ENCODE results near the gene FST.
A peak's percentile ranks its signal among the peaks of the same experiment; 100 is the strongest.

The FST gene

GRCh38 chr5:53481159-53481886 is 894 bp downstream of the FST start:
- Mint-ChIP-seq H3K27ac (no peak overlapping the region), H3K27me3 (peaks cover 69% of the 10 kb centered on the region), H3K9me3 (no peaks in the 10 kb centered on the region), H3K4me1 (peaks cover 27% of the 10 kb centered on the region), H3K36me3 (ENCODE audit: low read depth) (no peaks in the 10 kb centered on the region), H3K4me3 (peak overlapping the region; percentile 91)
- no peak for ATAC-seq
- DNase-seq = no peak

- Mint-ChIP-seq H3K9me3 (no peaks in the 10 kb centered on the region), H3K4me1 (peaks cover 27% of the 10 kb centered on the region), H3K27me3 (peaks cover 63% of the 10 kb centered on the region), H3K36me3 (ENCODE audit: low read depth) (no peaks in the 10 kb centered on the region), H3K4me3 (peak overlapping the region; percentile 91), H3K27ac (peak overlapping the region; percentile 72)
- peak; percentile 69 for DNase-seq
- ATAC-seq = peak; percentile 59
Observed at GRCh38 chr5:53481887-53482716, 1.7 kb downstream of the FST start.

- H3K9me3 Mint-ChIP-seq = no peaks in the 10 kb centered on the region
Observed at GRCh38 chr5:53482717-53483638, 2.5 kb downstream of the FST start.

GRCh38 chr5:53487436-53487835 is 7.0 kb downstream of the FST start:
- Mint-ChIP-seq H3K4me1 (peaks cover 3% of the 10 kb centered on the region), H3K36me3 (ENCODE audit: low read depth) (no peaks in the 10 kb centered on the region), H3K27me3 (peaks cover 30% of the 10 kb centered on the region), H3K4me3 (no peak overlapping the region), H3K9me3 (no peaks in the 10 kb centered on the region), H3K27ac (no peak overlapping the region)
- ATAC-seq = no peak
- no peak for DNase-seq

More at GRCh38 chr5:53482717-53483638, 2.5 kb downstream of the FST start:
- peak; percentile 37 for ATAC-seq
- Mint-ChIP-seq H3K4me1 (peaks cover 27% of the 10 kb centered on the region), H3K36me3 (ENCODE audit: low read depth) (no peaks in the 10 kb centered on the region), H3K27me3 (peaks cover 57% of the 10 kb centered on the region), H3K4me3 (peak overlapping the region; percentile 91), H3K27ac (peak overlapping the region; percentile 72)
- DNase-seq = peak; percentile 25

GRCh38 chr5:53488195-53488722 is 7.8 kb downstream of the FST start:
- ATAC-seq (no peak), DNase-seq (no peak)
- H3K27ac Mint-ChIP-seq = no peak overlapping the region
- peaks cover 23% of the 10 kb centered on the region for H3K27me3 Mint-ChIP-seq
- no peak overlapping the region for H3K4me3 Mint-ChIP-seq
- H3K4me1 Mint-ChIP-seq = no peaks in the 10 kb centered on the region
- H3K36me3 Mint-ChIP-seq (ENCODE audit: low read depth) = no peaks in the 10 kb centered on the region
- H3K9me3 Mint-ChIP-seq = no peaks in the 10 kb centered on the region

- DNase-seq (no peak), ATAC-seq (no peak)
- no peak overlapping the region for H3K27ac Mint-ChIP-seq
- peaks cover 8% of the 10 kb centered on the region for H3K9me3 Mint-ChIP-seq
- no peaks in the 10 kb centered on the region for H3K4me1 Mint-ChIP-seq
- H3K27me3 Mint-ChIP-seq = peaks cover 23% of the 10 kb centered on the region
- no peak overlapping the region for H3K4me3 Mint-ChIP-seq
- H3K36me3 Mint-ChIP-seq (ENCODE audit: low read depth) = no peaks in the 10 kb centered on the region
Observed at GRCh38 chr5:53490747-53491146, 10.3 kb downstream of the FST start.

- Mint-ChIP-seq H3K9me3 (no peaks in the 10 kb centered on the region), H3K4me1 (no peaks in the 10 kb centered on the region), H3K4me3 (no peak overlapping the region), H3K27ac (no peak overlapping the region), H3K27me3 (peaks cover 19% of the 10 kb centered on the region), H3K36me3 (ENCODE audit: low read depth) (no peaks in the 10 kb centered on the region)
- DNase-seq (no peak), ATAC-seq (no peak)
Observed at GRCh38 chr5:53501054-53501453, 20.6 kb downstream of the FST start.

GRCh38 chr5:53503562-53504218 is 23.3 kb downstream of the FST start:
- Mint-ChIP-seq H3K4me1 (no peaks in the 10 kb centered on the region), H3K27ac (no peak overlapping the region), H3K36me3 (ENCODE audit: low read depth) (no peaks in the 10 kb centered on the region), H3K27me3 (peaks cover 18% of the 10 kb centered on the region), H3K4me3 (no peak overlapping the region), H3K9me3 (peaks cover under 1% of the 10 kb centered on the region)
- DNase-seq = no peak
- ATAC-seq = no peak

- peaks cover 10% of the 10 kb centered on the region for H3K27me3 Mint-ChIP-seq
- no peaks in the 10 kb centered on the region for H3K4me1 Mint-ChIP-seq
- no peak overlapping the region for H3K27ac Mint-ChIP-seq
- no peak overlapping the region for H3K4me3 Mint-ChIP-seq
- DNase-seq = no peak
- H3K36me3 Mint-ChIP-seq (ENCODE audit: low read depth) = peaks cover 1% of the 10 kb centered on the region
- ATAC-seq = no peak
- H3K9me3 Mint-ChIP-seq = peaks cover 30% of the 10 kb centered on the region
Observed at GRCh38 chr5:53507013-53507412, 26.6 kb downstream of the FST start.

GRCh38 chr5:53508125-53508524 is 27.7 kb downstream of the FST start:
- no peaks in the 10 kb centered on the region for H3K4me1 Mint-ChIP-seq
- H3K36me3 Mint-ChIP-seq (ENCODE audit: low read depth) = peaks cover 1% of the 10 kb centered on the region
- no peak overlapping the region for H3K4me3 Mint-ChIP-seq
- ATAC-seq (no peak), DNase-seq (no peak)
- no peak overlapping the region for H3K27ac Mint-ChIP-seq
- H3K27me3 Mint-ChIP-seq = peaks cover 3% of the 10 kb centered on the region
- H3K9me3 Mint-ChIP-seq = peaks cover 30% of the 10 kb centered on the region

- no peak overlapping the region for H3K4me3 Mint-ChIP-seq
Observed at GRCh38 chr5:53512539-53512938, 32.1 kb downstream of the FST start.

GRCh38 chr5:53515988-53516387 is 35.6 kb downstream of the FST start:
- Mint-ChIP-seq H3K27me3 (peaks cover 9% of the 10 kb centered on the region), H3K27ac (no peak overlapping the region), H3K4me3 (no peak overlapping the region), H3K36me3 (ENCODE audit: low read depth) (no peaks in the 10 kb centered on the region), H3K4me1 (no peaks in the 10 kb centered on the region), H3K9me3 (peaks cover 14% of the 10 kb centered on the region)
- DNase-seq (no peak), ATAC-seq (no peak)

More at GRCh38 chr5:53512539-53512938, 32.1 kb downstream of the FST start:
- Mint-ChIP-seq H3K27me3 (peaks cover 3% of the 10 kb centered on the region), H3K9me3 (peaks cover 30% of the 10 kb centered on the region), H3K27ac (no peak overlapping the region), H3K4me1 (no peaks in the 10 kb centered on the region), H3K36me3 (ENCODE audit: low read depth) (peaks cover 1% of the 10 kb centered on the region)
- no peak for ATAC-seq
- DNase-seq = no peak

- Mint-ChIP-seq H3K36me3 (ENCODE audit: low read depth) (no peaks in the 10 kb centered on the region), H3K4me1 (no peaks in the 10 kb centered on the region), H3K9me3 (peaks cover 14% of the 10 kb centered on the region), H3K4me3 (no peak overlapping the region), H3K27me3 (peaks cover 14% of the 10 kb centered on the region), H3K27ac (no peak overlapping the region)
- ATAC-seq (no peak), DNase-seq (no peak)
Observed at GRCh38 chr5:53520813-53521212, 40.4 kb downstream of the FST start.

All from activated naive CD8-positive, alpha-beta T cell treated with anti-CD3 and anti-CD28 coated beads, Interleukin-2, amount 50 U/mL, for 24 hours (primary cell).